ENCODE measurements around the gene IGFBP1. TPM values are rescaled to one million over a fixed set of nuclear protein-coding genes. Genes with fewer than 3 reads are reported as not detected.
"Not testable (repeated sequence)": the region's sequence is repeated elsewhere in the genome, so short reads cannot be mapped to it uniquely, and the experiment has no call there.

The IGFBP1 gene
- polyA plus RNA-seq, 2 of the 4 experiments (the other 2 are of a cell fraction), result 4.4 to 8.4 TPM

DNA sequence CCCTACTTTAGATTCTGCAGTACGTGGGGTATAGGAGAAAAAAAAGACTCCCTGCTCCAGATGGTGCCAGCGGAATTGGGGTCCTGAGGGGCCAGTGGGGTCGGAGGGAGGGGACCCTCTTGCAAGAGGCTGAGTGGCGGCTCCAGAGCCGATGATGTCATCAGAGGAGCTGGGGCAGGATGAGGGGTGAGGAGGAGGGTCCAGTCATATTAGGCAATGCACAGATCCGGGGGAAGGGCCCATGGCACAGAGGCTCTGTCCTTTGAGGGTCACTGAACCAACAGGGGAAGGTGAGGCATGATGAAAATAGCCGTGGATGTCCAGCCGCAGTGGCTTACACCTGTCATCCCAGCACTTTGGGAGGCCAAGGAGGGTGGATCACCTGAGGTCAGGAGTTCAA, 34.8 kb upstream of the IGFBP1 start:
- FAIRE-seq; DNase-seq (ENCODE audit: low read depth in 1 of 2, low spot score in 1 of 2); ATAC-seq; H3K9me3 ChIP-seq; H3K4me2 ChIP-seq; H3K4me3 ChIP-seq; H3K27ac ChIP-seq; H3K4me1 ChIP-seq; POLR2A ChIA-PET: not testable (repeated sequence)
- 46% methylated on average over 8 of the region's 8 CpGs for WGBS (ENCODE audit: missing lambda C conversion rate)
- CTCF ChIA-PET, result interaction anchor here (0.7 to 2.3 kb wide), 3 partner anchors 190 to 1327 kb away, joined by 3 to 11 read pairs (median 6); no protein-coding TSS in a partner anchor

DNA sequence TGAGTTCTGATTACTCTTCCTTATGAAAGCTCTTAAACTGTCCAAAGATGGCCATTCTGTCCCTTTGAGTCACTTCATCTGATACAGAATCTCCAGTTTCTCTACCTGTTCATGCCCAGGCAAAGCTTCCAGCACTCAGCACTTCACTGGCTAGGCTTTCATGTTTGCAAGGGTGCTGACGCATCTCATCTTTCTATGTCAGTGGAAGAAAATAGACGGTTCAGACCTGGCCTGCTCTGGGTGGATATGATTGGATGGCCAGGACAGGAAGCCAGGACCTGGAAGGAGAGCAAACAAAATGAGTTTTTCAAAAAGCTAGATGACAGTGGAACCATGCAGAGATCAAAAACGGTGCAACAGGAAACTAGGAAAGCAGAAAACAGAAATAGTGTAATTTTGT, 32.6 kb upstream of the IGFBP1 start:
- peak in 1 of 2 experiments; percentile 19; a peak in 1 of 6 replicates for ATAC-seq
- WGBS (ENCODE audit: missing lambda C conversion rate), result 17% methylated on average over 3 of the region's 3 CpGs
- not testable (repeated sequence) for FAIRE-seq

DNA sequence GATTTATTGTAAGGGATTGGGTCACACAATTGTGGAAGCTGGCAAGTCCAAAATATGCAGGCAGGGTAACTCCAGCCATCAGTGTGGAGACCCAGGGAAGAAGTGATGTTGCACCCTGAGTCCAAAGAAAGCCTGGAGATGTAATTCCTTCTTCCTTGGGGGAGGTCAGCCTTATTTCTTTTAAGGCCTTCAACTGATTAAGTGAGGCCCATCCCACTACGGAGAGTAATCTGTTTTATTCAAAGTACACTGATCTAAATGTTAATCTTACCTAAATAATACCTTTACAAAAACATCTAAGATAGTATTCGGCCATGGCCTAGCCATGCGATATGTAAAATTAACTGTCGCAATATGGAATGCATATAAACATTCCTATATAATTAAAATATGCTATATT, 31.4 kb upstream of the IGFBP1 start:
- H3K27ac ChIP-seq; POLR2A ChIA-PET; H3K4me3 ChIP-seq; DNase-seq (ENCODE audit: low read depth in 1 of 2, low spot score in 1 of 2); H3K9me3 ChIP-seq; ATAC-seq; H3K4me1 ChIP-seq; FAIRE-seq; H3K4me2 ChIP-seq: not testable (repeated sequence)
- 75% methylated on average over 4 of the region's 4 CpGs for WGBS (ENCODE audit: missing lambda C conversion rate)
- CTCF ChIA-PET, result interaction anchor here (1.3 kb wide), 1 partner anchor 703 kb away, joined by 7 read pairs; no protein-coding TSS in a partner anchor

More for the DNA sequence above, 32.6 kb upstream of the IGFBP1 start:
- CTCF ChIA-PET, result interaction anchor here (0.6 to 2.1 kb wide), 2 partner anchors 14 to 43 kb away, joined by 4 to 6 read pairs; no protein-coding TSS in a partner anchor
- H3K27ac ChIP-seq; DNase-seq (ENCODE audit: low read depth in 1 of 2, low spot score in 1 of 2); H3K4me1 ChIP-seq; H3K9me3 ChIP-seq; H3K4me2 ChIP-seq; POLR2A ChIA-PET; H3K4me3 ChIP-seq: not testable (repeated sequence)

DNA sequence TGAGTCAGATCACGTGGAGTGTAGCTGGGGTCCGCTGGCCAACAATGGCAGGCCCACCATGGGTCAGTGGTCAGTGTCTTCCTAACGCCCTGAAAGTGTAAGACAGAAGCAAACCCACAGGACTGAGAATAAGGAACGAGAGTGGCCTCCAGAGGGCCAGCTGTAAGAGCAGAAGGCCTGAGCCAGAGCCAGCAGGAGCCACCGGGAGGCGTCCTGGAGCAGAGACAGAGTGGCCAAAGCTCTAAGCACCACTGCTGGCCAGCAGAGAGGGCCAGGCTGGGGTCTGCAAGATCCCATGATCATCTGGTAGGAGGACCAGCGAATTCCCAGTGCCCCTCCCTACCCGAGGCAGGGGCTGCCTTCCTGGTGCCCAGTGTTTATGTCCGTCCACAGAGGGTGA, 24.6 kb upstream of the IGFBP1 start:
- H3K9me3 ChIP-seq, result no peaks in the 10 kb centered on the region
- no peak overlapping the region for H3K4me2 ChIP-seq
- ChIA-PET CTCF (interaction anchor here (0.9 to 1.5 kb wide), 5 partner anchors 8 to 1237 kb away, joined by 3 to 4 read pairs (median 3); no protein-coding TSS in a partner anchor), POLR2A (no interaction called here)
- FAIRE-seq (no peak), ATAC-seq (peak; percentile 68 to 81; a peak in 4 of 6 replicates), DNase-seq (ENCODE audit: low read depth in 1 of 2, low spot score in 1 of 2) (no peak)
- H3K27ac ChIP-seq, result no peak overlapping the region
- TF ChIP-seq, protein P1, sequence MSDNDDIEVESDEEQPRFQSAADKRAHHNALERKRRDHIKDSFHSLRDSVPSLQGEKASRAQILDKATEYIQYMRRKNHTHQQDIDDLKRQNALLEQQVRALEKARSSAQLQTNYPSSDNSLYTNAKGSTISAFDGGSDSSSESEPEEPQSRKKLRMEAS (IDR thresholded peaks at IDR 0.05), result no peak
- TF ChIP-seq RAD21 (conservative IDR thresholded peaks at IDR 0.05 in 1 of 2, IDR thresholded peaks at IDR 0.05 in 1 of 2) (peak in 1 of 2 experiments; percentile 12; a peak in 1 of 5 replicates), ZC3H11A (IDR thresholded peaks at IDR 0.05) (no peak)
- H3K4me3 ChIP-seq, result no peak overlapping the region
- WGBS (ENCODE audit: missing lambda C conversion rate), result 29% methylated on average over 8 of the region's 9 CpGs
- no peaks in the 10 kb centered on the region; the same call in 2 of the 3 replicates for H3K4me1 ChIP-seq

DNA sequence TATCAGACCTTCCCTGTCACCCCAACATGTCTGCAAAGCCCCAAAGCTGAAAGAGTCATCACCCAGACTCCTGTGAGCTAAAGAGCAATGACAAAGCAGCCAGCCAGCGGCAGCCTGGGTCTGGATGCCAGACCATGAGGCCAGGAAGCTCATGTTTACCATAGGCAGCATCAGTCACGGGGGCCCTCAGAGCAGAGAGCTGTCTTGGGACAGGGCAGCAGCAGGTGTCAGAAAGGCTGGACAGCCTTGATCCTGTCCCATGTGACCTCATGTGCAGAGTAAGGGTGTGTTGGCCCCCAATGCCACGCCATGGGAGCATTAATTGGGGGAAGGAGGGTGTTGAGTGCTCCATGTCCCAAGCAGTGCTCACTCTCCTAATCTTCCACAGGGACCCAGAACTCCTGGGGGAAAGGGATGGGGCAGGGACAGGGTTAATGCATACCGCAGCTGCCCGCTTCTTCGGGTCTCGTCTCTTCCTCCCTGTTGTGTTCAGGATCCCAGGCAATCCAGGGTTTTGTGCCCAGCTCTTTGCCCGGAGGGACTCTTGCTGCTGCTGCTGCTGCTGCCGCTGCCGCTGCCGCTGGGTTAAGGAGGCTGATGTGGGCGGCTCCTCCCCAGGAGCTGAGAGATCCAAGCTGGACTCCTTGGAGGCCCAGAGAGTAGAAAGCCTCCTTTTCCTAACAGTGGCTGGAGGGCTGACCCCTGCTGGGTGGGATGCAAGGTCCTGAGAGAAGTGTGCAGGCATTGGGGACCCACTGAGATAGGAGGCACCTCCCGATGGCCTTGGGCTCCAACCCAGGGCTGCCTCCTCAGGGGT, 22.5 kb upstream of the IGFBP1 start:
- Histone ChIP-seq H3K4me2 (no peak overlapping the region), H3K4me1 (peaks cover 10% of the 10 kb centered on the region; the same call in 2 of the 3 replicates), H3K27ac (no peak overlapping the region), H3K4me3 (no peak overlapping the region), H3K9me3 (no peaks in the 10 kb centered on the region)
- FAIRE-seq, result no peak
- CTCF ChIA-PET, result interaction anchor here (1.0 to 1.2 kb wide), 2 partner anchors 11 to 202 kb away, joined by 4 read pairs; no protein-coding TSS in a partner anchor
- ATAC-seq, result no peak
- no peak for TF ChIP-seq RCOR1 (IDR thresholded peaks at IDR 0.05; ENCODE audit: low read depth, low read length)
- no peak for TF ChIP-seq MAZ (IDR thresholded peaks at IDR 0.05; ENCODE audit: borderline replicate concordance, low read depth, low read length)
- no peak for TF ChIP-seq RARB (CRISPR knock-in tag; IDR thresholded peaks at IDR 0.05)
- TF ChIP-seq KDM5A (IDR thresholded peaks at IDR 0.05), result no peak
- TF ChIP-seq ESRRA (IDR thresholded peaks at IDR 0.05; ENCODE audit: borderline replicate concordance, low read length), result no peak
- no peak for TF ChIP-seq EHMT2 (IDR thresholded peaks at IDR 0.05; ENCODE audit: low read depth)
- no peak for TF ChIP-seq RNF2 (IDR thresholded peaks at IDR 0.05; ENCODE audit: borderline replicate concordance, low read depth)
- DNase-seq (ENCODE audit: low read depth in 1 of 2, low spot score in 1 of 2), result no peak
- POLR2A ChIA-PET, result no interaction called here
- WGBS (ENCODE audit: missing lambda C conversion rate), result 87% methylated on average over 11 of the region's 13 CpGs

DNA sequence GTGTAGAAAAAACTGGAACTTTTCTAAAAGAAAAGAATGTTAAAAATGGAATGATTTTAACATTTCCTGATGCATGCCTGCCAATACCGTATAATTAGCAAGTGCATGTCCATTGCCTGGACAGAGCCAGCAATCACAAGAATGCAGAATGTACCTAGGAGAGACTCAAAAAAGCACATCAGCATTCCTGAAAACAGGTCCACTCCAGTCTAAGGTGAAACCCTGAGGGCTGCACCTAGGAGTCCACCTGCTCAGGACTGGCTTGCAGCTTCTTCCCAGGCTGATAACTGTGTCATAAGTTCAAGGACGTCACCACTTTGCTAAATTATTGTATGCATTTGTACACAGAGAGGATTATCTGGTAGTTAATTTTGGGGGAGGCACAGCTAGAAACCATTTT, 20.8 kb upstream of the IGFBP1 start:
- no peak overlapping the region for H3K4me3 ChIP-seq
- TF ChIP-seq JUN (IDR thresholded peaks at IDR 0.05) (no peak), TFCP2L1 (CRISPR knock-in tag; IDR thresholded peaks at IDR 0.05) (no peak)
- POLR2A ChIA-PET, result no interaction called here
- peaks cover 10% of the 10 kb centered on the region; the same call in 2 of the 3 replicates for H3K4me1 ChIP-seq
- H3K4me2 ChIP-seq, result no peak overlapping the region
- ATAC-seq (no peak), DNase-seq (ENCODE audit: low read depth in 1 of 2, low spot score in 1 of 2) (no peak), FAIRE-seq (no peak)
- no peaks in the 10 kb centered on the region for H3K9me3 ChIP-seq
- 57% methylated on average over 2 of the region's 2 CpGs for WGBS (ENCODE audit: missing lambda C conversion rate)
- H3K27ac ChIP-seq, result no peak overlapping the region
- CTCF ChIA-PET, result interaction anchor here (1.5 kb wide), 1 partner anchor 21 kb away, joined by 3 read pairs; the partner anchor contains the start of gene IGFBP1
